Measurements from ENCODE around the gene CD6.

The CD6 gene

DNA sequence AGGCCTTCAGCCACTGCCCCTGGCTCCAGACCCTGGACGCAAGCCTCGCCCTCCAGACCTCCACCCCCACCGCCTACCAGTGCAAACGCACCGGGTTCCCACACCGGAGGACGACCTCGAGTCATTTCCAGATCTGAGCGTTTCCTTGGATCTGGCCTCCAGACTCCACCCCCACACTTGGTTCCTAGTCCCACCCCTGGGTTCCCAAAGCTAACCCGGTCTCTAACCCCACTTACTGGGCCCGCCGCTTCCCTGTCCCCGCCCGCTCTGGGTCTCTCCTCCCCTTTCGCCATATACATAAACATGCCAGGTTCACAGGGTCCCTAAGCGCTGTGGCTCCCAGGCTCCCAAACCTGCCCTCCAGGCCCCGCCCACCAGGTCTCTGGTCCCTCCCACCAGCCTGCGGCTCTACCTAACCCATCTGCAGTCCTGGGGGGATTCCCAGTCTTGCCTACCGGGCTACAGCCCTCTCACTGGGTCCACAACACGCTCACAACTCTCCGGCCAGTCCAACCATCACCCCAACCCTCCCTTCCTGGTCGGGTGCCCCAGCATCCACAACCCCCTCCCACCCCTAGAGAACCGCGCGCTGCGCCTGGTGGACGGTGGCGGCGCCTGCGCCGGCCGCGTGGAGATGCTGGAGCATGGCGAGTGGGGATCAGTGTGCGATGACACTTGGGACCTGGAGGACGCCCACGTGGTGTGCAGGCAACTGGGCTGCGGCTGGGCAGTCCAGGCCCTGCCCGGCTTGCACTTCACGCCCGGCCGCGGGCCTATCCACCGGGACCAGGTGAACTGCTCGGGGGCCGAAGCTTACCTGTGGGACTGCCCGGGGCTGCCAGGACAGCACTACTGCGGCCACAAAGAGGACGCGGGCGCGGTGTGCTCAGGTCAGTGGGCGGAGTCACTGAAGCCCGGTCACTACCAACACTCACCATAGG lies 36.7 kb downstream of the CD6 start:
- peak in 1 of 56 donors; percentile 47 for DNase-seq

DNA sequence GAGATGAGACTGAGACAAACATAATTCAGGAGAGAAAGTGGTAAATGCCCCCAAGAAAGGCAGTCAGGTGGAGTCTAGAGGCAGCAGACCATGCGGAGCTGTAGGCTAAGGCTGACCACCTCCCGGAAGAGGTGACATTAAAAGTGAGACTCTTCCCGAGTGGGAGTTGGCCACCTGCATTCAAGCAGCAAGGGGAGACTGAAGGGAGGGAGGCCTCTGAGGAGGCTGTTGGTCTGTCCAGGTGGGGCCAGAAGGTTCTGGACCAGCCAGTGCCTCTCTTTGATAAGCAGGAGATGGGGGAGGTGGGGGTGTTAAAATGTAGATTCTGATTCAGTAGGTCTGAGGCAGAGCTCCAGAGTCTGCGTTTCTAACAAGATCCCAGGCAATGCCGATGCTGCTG lies 37.5 kb downstream of the CD6 start:
- DNase-seq: no peak

DNA sequence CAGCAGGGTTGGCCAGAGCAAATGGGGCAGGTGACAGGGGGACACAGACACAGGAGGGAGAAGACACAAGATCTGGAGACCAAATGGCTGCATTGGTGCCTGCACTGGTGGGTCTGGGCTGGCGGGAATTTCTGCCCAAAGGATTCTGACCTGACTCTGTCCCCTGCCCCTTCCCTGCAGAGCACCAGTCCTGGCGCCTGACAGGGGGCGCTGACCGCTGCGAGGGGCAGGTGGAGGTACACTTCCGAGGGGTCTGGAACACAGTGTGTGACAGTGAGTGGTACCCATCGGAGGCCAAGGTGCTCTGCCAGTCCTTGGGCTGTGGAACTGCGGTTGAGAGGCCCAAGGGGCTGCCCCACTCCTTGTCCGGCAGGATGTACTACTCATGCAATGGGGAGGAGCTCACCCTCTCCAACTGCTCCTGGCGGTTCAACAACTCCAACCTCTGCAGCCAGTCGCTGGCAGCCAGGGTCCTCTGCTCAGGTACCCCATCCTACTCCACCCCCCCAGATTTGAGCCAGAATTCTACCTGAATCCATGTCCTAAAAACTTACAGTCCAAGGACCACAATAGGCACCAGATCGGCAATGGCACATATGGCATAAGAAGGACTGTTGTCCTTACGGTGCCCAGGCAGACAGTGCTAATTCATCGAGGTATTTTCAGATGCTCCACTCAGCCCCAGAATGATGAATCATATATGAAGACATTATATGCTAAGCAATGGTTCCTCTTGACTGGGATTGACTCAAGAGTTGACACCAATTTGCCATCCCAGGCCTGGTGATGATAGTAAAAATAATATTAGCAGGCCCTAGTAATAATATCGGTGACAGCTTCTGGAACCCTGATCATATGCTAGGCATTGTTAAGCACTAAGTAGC lies 38.2 kb downstream of the CD6 start:
- no peak for DNase-seq

DNA sequence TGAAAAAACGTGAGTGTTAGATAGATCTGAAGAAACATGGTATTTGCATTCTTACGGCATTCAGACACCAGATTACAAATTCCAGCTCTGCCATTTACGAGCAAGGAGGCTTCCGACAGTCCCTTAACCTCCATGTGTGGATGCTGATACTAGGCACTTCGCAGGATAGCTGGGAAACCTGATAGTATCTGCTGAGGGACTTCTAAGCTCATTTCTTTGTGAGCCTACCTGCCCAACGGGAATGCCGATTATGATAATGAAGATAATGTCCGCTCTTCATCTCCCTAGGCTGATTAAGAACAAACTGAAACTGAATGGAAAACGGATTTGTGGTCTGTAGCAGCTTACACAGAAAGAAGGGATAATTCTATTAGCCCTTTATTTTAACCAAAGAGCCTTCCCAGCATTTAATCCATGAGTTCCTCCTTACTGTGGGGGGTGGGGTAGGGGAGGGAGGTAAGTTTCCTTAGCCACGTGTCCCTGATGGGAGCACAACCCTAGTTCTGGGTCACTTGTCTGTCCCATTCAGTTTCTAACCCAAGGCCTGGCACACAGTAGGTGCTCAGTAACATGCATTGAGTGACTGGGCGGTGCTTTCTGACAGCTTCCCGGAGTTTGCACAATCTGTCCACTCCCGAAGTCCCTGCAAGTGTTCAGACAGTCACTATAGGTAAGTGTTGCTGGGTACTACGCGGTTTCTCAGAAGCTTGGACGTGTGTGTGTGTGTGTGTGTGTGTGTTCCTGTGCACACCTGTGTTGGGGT lies 39.2 kb downstream of the CD6 start:
- DNase-seq: no peak

DNA sequence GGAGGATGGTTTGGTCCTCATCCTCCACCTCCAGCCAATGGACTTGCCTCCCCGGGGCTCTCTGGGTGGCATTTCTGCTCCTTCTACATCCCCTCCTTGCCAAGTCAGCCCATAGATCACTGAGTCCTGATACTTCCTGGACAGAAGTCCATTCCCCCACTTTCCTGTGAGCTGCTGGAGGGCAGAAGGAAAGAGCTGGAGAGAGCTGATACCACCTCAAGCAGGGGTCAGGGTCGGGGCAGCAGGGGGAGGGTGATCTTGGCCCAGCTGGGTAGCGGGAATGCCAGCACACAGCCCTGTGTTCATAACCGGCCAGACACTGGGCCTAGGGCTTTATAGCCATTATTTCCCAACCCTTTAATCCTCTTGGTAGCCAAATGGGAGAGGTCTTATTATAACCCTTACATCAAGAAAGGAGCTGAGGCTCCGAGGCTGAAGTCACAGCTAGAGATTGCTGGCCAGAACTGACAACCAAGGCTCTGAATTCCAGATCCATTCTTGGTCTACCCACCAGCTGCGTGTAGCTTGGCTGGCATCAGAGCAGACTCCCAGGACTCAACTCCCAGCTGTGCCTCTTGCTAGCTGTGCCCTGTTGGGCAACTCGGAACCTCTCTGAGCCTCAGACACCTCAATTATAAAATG lies 39.9 kb downstream of the CD6 start:
- no peak for DNase-seq

DNA sequence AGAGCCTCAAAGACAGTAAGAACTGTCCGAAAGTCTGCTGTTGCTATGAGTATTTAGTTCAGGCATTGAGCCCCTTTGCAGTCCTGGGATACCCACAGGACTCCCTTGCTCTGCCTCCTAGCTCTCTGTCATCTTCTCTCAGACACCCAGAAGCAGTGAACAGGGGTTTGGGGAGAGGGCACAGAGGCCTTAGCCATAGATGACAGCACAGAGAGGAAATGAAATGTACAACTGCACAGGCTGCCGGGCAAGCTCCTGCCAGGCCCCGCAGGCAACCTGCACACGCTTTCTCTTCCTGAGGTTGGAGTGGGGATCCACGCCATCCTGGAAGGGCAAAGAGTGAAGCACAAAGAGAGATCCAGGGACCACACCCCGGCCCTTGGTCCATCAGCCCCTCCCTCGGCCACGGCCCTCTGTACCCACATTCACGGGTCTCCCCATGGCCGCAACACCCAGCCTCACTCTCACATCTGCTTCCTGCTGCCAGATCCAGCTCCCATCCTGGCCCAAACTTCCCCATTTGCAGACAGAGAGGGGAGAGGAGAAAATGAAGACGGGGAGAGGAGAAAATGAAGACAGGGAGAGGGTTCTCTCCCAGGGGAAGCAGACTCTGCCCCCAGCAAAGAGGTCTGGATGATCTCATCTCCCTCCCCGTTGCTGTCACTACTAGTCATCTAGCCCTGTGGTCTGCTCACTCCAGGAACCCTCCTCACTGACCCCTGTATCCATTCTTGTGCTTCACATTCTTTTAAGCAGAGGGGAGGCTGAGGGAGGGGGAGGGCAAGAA lies 40.7 kb downstream of the CD6 start:
- peak in 2 of 56 donors; percentile 16 to 28 for DNase-seq

DNA sequence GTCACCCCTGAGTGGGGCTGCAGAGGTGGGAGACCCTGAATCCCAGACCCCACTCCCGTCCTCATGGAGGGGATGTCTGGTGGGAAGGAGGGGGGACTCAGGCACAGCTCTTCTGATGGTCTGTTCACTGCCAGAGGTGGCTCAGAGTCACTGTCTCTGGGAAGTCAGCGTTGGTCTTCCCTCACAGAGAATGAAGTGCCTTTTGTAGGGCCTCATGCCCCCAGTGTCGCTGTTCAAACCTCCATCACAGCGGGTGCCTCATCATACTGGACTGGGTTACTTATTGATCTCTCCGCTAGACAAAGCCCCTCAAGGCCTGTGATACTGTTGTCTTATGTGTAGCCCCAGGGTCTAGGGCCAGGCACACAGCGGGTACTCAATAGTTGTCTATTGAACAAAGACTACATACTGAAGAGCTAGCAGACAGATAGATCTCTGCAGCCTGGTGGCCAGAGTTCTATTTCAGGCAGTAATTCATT lies 41.3 kb downstream of the CD6 start:
- DNase-seq: no peak

DNA sequence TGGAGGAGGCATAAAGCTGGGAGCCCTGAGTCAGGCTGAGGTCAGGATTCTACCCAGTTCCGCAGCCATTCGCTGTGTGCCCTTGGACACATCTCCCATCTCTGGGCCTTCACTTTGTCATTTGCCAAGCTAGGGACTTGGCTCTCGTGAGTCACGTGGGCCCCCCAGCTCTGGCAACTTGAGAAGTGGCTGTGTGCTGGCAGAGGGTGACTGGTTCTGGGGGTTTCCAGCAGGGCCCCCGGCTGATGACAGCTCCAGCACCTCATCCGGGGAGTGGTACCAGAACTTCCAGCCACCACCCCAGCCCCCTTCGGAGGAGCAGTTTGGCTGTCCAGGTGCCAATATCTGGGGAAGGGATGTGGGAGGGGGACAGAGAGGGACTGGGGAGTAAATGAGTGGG lies 46.6 kb downstream of the CD6 start:
- DNase-seq: no peak

DNA sequence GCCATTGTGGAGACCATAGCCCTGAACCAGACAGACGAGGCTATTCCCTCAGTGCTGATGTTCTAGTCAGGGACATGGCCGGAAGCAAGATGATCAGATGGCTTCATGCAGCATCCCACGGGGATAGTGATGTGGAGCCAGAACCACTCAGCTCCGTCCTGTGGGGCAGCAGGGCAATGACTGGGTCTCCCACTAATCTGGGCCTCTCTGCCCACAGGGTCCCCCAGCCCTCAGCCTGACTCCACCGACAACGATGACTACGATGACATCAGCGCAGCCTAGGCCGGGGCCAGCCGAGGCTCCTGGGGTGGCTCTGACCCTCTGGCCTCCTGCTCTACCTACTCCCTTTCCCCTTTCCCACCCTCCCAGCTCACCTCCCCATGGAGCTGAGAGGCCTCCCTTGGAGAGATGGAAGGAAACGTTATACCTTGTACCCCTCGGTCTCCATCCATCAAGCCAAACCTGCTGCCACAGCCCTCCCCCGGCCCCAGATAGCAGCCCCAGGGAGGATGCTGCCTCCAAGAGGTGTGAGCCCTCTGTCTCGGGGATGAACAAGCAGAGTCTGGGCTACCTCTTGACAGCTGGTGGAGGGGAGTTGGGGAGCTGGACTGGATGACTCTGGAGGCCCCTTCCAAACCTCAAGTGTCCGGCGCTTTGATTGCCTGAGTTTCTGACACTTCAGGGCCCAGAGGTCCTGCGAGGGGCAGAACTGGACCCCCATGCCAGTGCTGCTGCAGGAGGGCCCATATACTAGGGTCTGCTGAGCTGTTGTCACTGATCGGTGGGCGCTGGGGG lies 47.8 kb downstream of the CD6 start:
- DNase-seq: no peak

DNA sequence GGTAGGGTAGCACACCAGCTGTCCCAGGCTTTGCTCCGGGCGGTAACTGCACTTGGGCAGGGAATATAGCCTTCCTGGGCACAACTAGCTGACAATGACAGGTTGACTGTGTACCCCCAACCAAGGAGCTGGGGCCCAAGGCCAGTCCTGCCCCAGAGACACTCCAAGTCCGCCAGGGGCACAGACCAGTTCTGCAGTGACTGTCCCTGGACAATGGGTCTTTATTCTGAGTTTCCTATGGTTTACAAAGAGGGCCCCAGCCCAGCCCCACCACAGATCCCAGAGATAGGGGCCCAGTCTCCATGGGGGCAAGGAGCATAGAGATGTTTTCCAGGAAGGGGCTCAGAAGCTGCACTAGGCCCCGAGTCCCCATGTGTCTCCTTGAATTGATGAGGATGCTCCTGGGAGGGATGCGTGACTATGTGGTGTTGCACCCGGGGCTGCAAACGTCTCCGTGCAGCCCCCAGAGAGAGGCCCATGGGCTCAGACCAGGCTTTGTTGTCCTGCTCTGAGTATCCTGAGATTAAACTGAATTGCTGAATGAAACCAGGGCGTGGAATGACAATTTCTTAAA lies 48.4 kb downstream of the CD6 start:
- no peak for DNase-seq

DNA sequence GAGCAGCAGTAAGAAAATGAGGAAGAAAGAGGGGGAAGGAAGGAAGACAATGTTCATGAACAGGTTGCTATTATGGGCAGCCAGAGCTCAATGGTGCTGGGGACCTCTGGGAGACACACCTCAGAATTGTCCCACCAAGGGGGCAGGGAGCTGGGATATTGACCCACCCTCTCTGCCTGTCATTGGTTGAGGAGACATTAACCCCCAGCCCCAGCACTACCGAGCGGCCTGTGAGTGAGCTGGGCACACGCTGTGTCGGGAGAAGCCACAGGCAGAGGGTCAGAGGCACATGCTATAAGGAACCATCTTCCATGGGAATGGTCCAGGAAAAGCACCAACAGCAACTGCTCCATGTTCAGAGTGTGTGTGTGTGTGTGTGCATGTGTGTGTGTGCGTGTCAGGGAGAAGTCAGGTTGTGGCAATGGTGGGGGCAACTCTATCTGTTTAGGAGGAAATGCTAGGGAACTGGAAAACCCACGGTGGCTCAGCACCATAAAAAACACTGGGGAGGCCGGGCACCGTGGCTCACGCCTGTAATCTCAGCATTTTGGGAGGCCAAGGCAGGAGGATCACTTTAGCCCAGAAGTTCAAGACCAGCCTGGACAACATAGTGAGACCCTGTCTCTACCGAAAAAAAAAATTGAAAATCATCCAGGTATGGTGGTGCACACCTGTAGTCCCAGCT lies 49.2 kb downstream of the CD6 start:
- DNase-seq: no peak

DNA sequence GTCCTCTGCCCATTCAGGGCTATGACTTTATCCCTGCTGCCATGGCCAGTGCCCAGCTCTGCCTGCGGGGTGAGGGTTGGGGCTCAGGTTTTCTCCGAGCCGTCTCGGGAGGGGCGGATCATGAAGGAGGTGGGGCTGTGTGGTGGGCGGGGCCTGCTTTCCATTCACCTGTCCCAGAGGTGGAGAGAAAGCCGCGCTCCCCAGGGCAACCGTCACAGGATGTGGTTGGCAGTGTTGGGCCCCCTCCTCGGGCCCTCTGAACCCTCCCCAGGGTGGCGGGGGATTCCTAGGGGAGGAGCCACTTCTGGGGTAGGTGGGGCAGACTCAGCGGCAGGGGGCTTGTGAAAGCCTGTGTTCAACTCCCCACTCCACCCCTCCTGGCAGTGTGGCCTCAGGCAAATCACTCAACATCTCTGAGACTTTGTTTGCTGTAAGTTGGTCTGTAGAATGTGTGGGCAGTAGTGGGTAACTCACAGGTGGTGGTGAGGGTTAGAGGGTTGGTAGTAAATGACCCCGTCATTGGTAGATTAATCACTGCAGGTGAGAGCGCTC lies 50.3 kb downstream of the CD6 start:
- DNase-seq: no peak

DNA sequence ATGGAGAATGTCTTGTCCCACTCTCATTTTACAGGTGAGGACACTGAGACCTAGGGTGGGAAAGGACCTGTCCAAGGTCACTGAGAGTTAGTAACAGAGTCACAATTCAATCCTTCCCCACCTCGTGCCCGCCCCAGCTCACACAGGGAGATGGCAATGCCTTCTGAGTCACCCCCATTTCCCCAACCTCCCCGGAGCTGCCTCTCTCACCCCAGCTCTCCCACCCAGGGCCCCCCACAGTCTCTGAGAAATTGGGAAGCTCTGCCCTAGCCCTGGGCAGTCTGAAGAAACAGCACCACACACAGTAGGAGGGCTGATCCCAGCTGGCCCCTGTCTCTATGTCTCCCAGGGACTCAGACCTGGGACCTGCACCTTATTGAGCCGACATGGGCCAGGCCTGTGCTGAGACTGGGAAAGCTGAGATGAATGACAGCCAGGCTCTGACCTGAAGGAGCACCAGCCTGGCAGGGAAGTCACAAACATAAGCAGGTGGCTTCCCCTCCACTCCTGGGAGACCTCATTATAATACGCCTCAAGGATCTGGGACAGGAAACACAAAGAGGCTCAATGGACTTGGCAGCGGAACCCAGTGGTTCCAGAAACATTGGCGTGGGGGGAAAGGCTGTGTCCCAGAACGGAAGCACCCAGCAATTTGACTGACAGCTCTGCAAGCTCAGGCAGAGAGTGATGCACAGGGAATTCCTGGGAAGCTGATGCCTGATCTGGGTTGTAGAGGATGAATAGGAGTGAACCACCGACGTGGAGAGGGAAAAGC lies 51.0 kb downstream of the CD6 start:
- DNase-seq: peak in 2 of 56 donors; percentile 11 to 16

DNA sequence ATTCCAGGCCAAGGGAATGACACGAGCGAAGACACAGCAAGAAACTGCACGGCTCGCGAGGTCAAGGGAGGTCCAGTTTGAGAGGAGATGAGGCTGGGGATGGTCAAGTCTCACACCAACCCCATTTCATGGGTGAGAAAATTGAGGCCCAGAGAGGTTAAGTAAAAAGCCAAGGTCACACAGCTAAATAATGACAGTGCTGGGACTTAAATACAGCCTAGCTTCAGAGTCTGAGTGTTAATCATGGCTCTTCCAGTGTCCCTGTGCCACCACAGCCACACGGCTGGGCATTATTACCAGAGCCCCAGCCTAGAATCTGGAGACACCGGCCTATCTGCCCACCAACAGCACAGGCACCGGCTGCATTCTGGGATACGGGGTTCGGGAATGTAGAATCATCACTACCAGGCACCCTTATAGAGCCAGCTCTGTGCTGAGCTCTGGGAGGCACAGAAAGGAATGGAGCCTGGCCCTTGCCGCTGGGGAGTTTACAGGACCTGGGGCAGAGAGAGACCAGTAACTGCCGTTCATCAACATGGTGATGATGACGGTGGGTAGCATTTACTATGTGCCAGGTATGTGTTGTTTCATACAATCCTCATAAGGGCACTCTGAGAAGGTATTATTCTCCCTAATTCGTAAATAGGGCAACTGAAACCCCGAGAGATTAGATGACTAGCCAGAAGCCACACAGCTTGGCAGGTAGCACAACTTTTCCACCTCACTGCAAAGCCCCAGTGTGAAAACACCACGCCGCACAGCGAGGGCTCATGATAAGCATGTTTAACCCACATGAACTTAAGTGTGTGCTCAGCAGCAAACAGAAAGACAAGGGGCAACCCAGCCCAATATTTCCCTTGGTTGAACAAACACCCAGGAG lies 51.8 kb downstream of the CD6 start:
- DNase-seq: no peak

DNA sequence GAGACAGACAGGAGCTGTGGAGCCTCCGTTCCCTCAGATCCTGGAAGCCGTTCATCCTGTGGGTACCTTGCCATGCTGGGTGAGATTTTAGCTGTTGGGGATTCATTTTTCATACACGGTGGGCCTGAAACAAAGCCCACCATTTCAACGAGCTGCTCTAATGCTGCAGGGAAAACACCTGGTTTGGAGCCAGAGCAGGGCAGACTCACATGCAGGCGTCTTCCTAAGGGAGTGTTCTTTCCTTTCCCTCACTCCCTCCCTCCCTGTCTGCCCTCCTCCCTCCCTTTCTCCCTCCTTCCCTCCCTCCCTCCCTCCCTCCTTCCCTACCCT lies 52.5 kb downstream of the CD6 start:
- DNase-seq: no peak

Data from nucleus accumbens (tissue), 56 donors.